Keratinocyte (primary cell): ENCODE measurements around the gene CDRT4. TPM values are rescaled to one million over a fixed set of nuclear protein-coding genes. Genes with fewer than 3 reads are reported as not detected.

Experiments
- DNase-seq: peaks from one replicate; pipeline ENCODE4 v3.0.0-alpha.2; 2011; ENCODE audit warnings: low read depth, missing footprints, low spot score
- FAIRE-seq: peaks from 2 replicates; lab custom pipeline; 2011; peaks lifted over from hg19 to GRCh38; lab: Jason Lieb, UNC
- H2AFZ ChIP-seq: 2 replicates; pipeline ENCODE4 v1.6.0; 2012; ENCODE audit warnings: low read length, control low read depth, inconsistent platforms; ENCODE audit not compliant: control insufficient read depth
- H3K27ac ChIP-seq: 2 replicates; pipeline ENCODE4 v1.5.1; 2011; ENCODE audit warnings: low read length; ENCODE audit not compliant: control insufficient read depth, insufficient read depth
- H3K27me3 ChIP-seq: 3 replicates; pipeline ENCODE4 v1.6.0; 2011; ENCODE audit warnings: low read length; ENCODE audit not compliant: control insufficient read depth, insufficient read depth; ENCODE audit errors: extremely low read depth
- H3K36me3 ChIP-seq, 2 experiments: 2 replicates in 1 of 2; 3 replicates in 1 of 2; pipeline ENCODE4 v1.5.1; 2011; ENCODE audit warnings: low read length in 2 of 2, mild to moderate bottlenecking in 1 of 2; ENCODE audit not compliant: control insufficient read depth in 2 of 2, insufficient read depth in 2 of 2; ENCODE audit errors: extremely low read depth in 1 of 2
- H3K4me1 ChIP-seq: 3 replicates; pipeline ENCODE4 v1.5.1; 2011; ENCODE audit warnings: low read length; ENCODE audit not compliant: control insufficient read depth, insufficient read depth; ENCODE audit errors: extremely low read depth
- H3K4me2 ChIP-seq: 3 replicates; pipeline ENCODE4 v1.6.0; 2011; ENCODE audit warnings: low read depth, low read length; ENCODE audit not compliant: control insufficient read depth, insufficient read depth; ENCODE audit errors: extremely low read depth
- H3K4me3 ChIP-seq, 3 experiments: fragments of 200-600 bp in 1 of 3; sonication (generic) in 1 of 3; 2 replicates in 2 of 3; 3 replicates in 1 of 3; pipeline ENCODE4 v1.5.1; 2011 to 2016; ENCODE audit warnings: low read length in 3 of 3, mild to moderate bottlenecking in 3 of 3, control low read depth in 2 of 3, inconsistent platforms in 1 of 3, low read depth in 1 of 3, mixed read lengths in 1 of 3, mixed run types in 1 of 3, moderate library complexity in 1 of 3; ENCODE audit not compliant: control insufficient read depth in 2 of 3, insufficient read depth in 2 of 3; ENCODE audit errors: extremely low read depth in 1 of 3
- H3K79me2 ChIP-seq: 2 replicates; pipeline ENCODE4 v1.6.0; 2012; ENCODE audit warnings: low read length; ENCODE audit not compliant: control insufficient read depth, insufficient read depth
- H3K9ac ChIP-seq: 3 replicates; pipeline ENCODE4 v1.6.0; 2011; ENCODE audit warnings: low read length; ENCODE audit not compliant: control insufficient read depth, insufficient read depth; ENCODE audit errors: extremely low read depth
- H3K9me1 ChIP-seq: 3 replicates; pipeline ENCODE4 v1.6.0; 2011; ENCODE audit warnings: low read length; ENCODE audit not compliant: control insufficient read depth, insufficient read depth; ENCODE audit errors: extremely low read depth
- H3K9me3 ChIP-seq: 2 replicates; pipeline ENCODE4 v1.5.1; 2012; ENCODE audit warnings: low read depth, low read length; ENCODE audit not compliant: control insufficient read depth
- H4K20me1 ChIP-seq: 3 replicates; pipeline ENCODE4 v1.6.0; 2011; ENCODE audit warnings: low read length; ENCODE audit not compliant: control insufficient read depth, insufficient read depth; ENCODE audit errors: extremely low read depth
- EZH2 ChIP-seq: IDR thresholded peaks from one replicate; pipeline ENCODE4 v1.6.1; 2012; ENCODE audit warnings: inconsistent platforms, mild to moderate bottlenecking, low read length, moderate library complexity
- dilution Hi-C: fragments of 300-500 bp; cut with MboI; formaldehyde crosslinking; loops from one replicate; pipeline ENCODE4 v1.7.0; 2020; ENCODE audit warnings: low sequenced_read_pairs; ENCODE audit not compliant: extremely low pct_ligation_motif_present
- polyA plus RNA-seq, 5 experiments: library from polyadenylated mRNA; depleted of rRNA in 3 of 5; stranded (reverse) in 3 of 5; stranded (forward) in 1 of 5; unstranded in 1 of 5; fragments of >200 nt; gene quantifications; 1 replicate in 1 of 5; 2 replicates in 3 of 5; 3 replicates in 1 of 5; pipeline versions ENCODE4 v1.2.1 to v1.2.3, GENCODE V29; 2011 to 2012; ENCODE audit warnings: missing spikeins in 2 of 5, low read depth in 1 of 5, low replicate concordance in 1 of 5
- TF ChIP-seq, protein P1 (sequence below), 3 experiments: IDR thresholded peaks in 1 of 3; conservative IDR thresholded peaks in 1 of 3; optimal IDR thresholded peaks in 1 of 3; 2 replicates in 2 of 3; 3 replicates in 1 of 3; pipeline versions ENCODE3 to v1.5.1; 2011; ENCODE audit warnings: low read length in 3 of 3, mild to moderate bottlenecking in 3 of 3, moderate library complexity in 2 of 3, control low read depth in 1 of 3, inconsistent platforms in 1 of 3; ENCODE audit not compliant: insufficient read depth in 2 of 3; ENCODE audit errors: extremely low read depth in 1 of 3

The CDRT4 gene
- polyA plus RNA-seq, 1 donor (not counting 4 experiments of a cell fraction or from before 2014, with no cell fraction given): 0.93 TPM

DNA sequence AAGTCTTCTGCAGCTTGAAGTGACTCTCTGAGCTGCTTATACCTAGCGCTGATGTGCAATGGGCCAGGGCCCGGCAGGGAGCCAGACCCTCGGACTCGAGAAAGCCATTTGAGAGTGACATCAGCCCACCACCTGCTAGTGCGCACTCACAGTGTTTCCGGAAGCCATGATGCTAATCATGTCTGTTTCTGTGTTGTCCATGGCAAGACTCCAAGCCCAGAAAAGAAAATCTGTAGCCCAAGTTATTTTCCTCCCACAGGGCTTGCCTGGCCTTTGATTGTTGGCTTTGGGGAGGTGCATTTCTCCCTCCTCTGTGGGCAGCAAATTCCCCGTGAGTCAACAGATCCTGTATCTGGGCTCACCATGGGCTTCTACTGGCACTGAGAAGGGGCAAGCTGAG is 1.8 kb upstream of the CDRT4 start:
- no peaks in the 10 kb centered on the region for H3K4me1 ChIP-seq
- DNase-seq (no peak), FAIRE-seq (no peak)
- no peak overlapping the region for H3K4me3 ChIP-seq
- H3K9ac ChIP-seq: no peak overlapping the region
- no peaks in the 10 kb centered on the region for H3K79me2 ChIP-seq
- dilution Hi-C loops: no loop called here
- H3K27me3 ChIP-seq: no peaks in the 10 kb centered on the region
- no peaks in the 10 kb centered on the region for H3K9me3 ChIP-seq
- no peak overlapping the region for H3K4me2 ChIP-seq
- no peaks in the 10 kb centered on the region for H4K20me1 ChIP-seq
- H3K9me1 ChIP-seq: no peaks in the 10 kb centered on the region
- H3K27ac ChIP-seq: no peak overlapping the region
- no peak for TF ChIP-seq EZH2
- TF ChIP-seq, protein P1, sequence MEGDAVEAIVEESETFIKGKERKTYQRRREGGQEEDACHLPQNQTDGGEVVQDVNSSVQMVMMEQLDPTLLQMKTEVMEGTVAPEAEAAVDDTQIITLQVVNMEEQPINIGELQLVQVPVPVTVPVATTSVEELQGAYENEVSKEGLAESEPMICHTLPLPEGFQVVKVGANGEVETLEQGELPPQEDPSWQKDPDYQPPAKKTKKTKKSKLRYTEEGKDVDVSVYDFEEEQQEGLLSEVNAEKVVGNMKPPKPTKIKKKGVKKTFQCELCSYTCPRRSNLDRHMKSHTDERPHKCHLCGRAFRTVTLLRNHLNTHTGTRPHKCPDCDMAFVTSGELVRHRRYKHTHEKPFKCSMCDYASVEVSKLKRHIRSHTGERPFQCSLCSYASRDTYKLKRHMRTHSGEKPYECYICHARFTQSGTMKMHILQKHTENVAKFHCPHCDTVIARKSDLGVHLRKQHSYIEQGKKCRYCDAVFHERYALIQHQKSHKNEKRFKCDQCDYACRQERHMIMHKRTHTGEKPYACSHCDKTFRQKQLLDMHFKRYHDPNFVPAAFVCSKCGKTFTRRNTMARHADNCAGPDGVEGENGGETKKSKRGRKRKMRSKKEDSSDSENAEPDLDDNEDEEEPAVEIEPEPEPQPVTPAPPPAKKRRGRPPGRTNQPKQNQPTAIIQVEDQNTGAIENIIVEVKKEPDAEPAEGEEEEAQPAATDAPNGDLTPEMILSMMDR (optimal IDR thresholded peaks at IDR 0.05 in 1 of 3, IDR thresholded peaks at IDR 0.05 in 1 of 3, conservative IDR thresholded peaks at IDR 0.05 in 1 of 3; ENCODE audit: extremely low read depth in 1 of 3, insufficient read depth in 2 of 3, low read length in 3 of 3): no peak
- H2AFZ ChIP-seq: no peak overlapping the region
- no peaks in the 10 kb centered on the region for H3K36me3 ChIP-seq

DNA sequence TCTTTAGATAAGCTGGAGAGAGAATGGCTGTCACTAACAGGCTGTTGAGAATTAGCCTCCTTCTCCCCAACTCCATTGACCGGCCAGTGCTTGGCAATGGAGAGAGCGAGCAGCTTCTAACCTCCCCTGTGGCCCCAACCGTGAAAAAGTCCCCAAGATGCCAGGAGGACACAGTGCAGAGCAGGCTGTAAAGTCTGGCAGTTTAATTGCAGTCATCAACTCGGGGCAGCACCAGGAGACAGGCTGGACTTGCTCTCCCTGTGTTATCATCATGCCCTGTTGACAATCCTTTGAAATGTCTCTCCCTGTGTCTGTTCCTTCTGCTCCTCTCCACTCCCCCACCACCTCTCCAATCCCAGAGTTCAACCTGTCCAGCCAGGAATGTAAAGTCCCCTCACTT is 705 bp upstream of the CDRT4 start:
- no peaks in the 10 kb centered on the region for H3K4me1 ChIP-seq
- H2AFZ ChIP-seq: no peak overlapping the region
- H3K79me2 ChIP-seq: no peaks in the 10 kb centered on the region
- no peaks in the 10 kb centered on the region for H3K36me3 ChIP-seq
- no peak overlapping the region for H3K27ac ChIP-seq
- no peaks in the 10 kb centered on the region for H3K9me3 ChIP-seq
- H3K9ac ChIP-seq: no peak overlapping the region
- DNase-seq (no peak), FAIRE-seq (no peak)
- H4K20me1 ChIP-seq: no peaks in the 10 kb centered on the region
- H3K4me3 ChIP-seq: no peak overlapping the region
- dilution Hi-C loops: no loop called here
- no peak for TF ChIP-seq EZH2
- TF ChIP-seq, protein P1 (optimal IDR thresholded peaks at IDR 0.05 in 1 of 3, IDR thresholded peaks at IDR 0.05 in 1 of 3, conservative IDR thresholded peaks at IDR 0.05 in 1 of 3; ENCODE audit: extremely low read depth in 1 of 3, insufficient read depth in 2 of 3, low read length in 3 of 3): no peak
- H3K9me1 ChIP-seq: no peaks in the 10 kb centered on the region
- H3K27me3 ChIP-seq: no peaks in the 10 kb centered on the region
- no peak overlapping the region for H3K4me2 ChIP-seq
